C4-2B (cell line): ENCODE measurements around the gene MAB21L3.

Experiments
- CTCF ChIP-seq: fragments of 450-650 bp; conservative IDR thresholded peaks from 2 replicates; pipeline ENCODE4 v1.5.1; 2017; ENCODE audit warnings: mild to moderate bottlenecking
- ZFX ChIP-seq: fragments of 450-650 bp; IDR thresholded peaks from 2 replicates; pipeline ENCODE4 v1.6.1; 2017

- TF ChIP-seq CTCF, result no peak
- no peak for TF ChIP-seq ZFX
Measured at GRCh38 chr1:116126281-116126680, 15.1 kb downstream of the MAB21L3 start.
